ENCODE results near the gene MANBA.
"Not testable (repeated sequence)": the region's sequence is repeated elsewhere in the genome, so short reads cannot be mapped to it uniquely, and the experiment has no call there.

Gene MANBA

DNA sequence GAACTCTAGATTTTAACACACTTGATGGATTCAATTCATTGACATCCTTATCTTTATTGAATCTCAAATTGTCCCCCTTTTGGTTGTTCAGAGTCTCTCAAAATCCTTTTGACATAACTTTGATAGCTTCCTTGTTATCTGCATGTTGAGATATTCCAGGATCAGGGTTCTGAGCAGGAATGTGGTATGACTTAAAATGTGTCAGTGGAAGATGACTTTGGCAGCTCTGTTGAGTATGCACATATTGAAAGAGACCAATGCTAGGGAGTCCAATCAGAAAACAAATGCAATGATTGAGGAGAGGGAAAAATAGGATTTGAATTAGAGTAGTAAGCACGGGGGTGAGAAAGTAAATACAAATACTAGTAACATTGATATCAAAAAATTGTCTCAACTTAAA, 93.8 kb downstream of the MANBA start:
- no peak for DNase-seq

DNA sequence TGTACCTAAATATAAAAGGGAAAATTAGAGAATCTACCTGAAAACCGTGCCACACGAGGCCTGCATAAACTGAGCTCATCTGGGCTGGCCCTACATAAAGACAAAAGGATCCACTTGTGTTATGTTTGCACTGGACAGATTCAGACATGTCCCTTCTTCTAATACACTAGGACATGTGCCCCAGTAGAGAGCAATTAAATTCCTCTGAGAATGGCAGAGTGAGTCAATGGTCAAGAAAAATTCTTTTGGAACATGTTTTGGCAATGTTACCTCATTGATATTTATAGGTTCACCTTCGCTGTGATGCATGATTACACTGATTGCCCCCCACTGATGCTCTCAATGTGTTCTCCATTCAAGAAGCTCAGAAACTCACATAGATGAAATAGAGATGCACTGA, 95.2 kb downstream of the MANBA start:
- no peak for DNase-seq

DNA sequence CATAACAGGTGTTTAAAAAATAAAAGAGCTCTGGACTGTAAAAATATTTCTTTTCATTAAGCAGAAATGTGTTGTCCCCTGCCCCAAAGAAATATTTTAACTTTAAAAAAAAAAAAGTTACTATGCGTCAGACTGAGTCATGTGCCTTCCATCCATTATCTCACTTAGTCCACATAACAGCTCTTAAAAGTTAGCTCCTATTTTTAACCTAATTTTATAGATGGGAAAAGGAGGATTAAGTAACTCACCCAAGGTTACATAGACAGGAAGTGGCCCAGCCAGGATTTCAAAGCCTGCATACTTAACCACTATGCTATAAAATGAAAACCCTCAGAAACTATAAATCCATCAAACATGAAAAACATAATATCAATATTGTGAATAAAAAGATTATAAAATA, 97.7 kb downstream of the MANBA start:
- DNase-seq = no peak

DNA sequence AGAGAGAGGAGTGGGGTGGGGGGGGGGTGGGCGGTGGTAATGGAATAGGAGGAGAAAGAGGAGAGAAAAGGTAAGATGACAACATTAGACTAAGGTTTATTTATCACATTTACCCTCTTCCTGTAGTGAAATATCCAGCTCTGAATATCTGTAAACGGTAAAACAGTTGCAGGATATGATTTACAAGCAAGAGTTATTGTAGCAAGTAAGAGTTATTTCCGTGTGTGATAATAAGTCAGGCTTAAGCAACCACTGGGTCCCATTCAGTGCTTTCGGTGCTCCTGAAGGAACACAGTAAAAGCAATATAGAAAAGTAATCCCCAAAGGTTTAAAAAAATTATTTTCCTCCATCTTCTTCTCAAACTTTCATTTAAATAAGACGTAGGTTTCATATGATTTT, 103.6 kb downstream of the MANBA start:
- no peak for DNase-seq

DNA sequence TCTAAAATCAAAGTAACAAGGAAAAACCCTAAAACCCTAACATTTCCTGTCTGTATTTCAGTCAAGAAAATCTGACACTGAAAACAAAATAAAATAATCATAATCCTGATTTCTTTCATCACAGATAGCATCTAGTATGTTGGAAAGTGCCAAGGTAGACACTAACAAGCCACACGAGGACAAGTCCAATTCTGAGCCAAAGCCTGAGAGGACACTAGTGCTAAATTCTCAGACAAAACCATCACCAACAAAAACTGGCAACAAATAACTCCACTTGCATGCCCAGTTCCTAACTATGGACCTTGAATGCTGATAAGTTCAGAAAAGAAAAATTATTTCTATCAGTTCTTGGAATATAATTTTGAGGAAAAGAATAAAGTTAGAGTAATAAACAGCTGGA, 113.7 kb downstream of the MANBA start:
- DNase-seq = no peak

DNA sequence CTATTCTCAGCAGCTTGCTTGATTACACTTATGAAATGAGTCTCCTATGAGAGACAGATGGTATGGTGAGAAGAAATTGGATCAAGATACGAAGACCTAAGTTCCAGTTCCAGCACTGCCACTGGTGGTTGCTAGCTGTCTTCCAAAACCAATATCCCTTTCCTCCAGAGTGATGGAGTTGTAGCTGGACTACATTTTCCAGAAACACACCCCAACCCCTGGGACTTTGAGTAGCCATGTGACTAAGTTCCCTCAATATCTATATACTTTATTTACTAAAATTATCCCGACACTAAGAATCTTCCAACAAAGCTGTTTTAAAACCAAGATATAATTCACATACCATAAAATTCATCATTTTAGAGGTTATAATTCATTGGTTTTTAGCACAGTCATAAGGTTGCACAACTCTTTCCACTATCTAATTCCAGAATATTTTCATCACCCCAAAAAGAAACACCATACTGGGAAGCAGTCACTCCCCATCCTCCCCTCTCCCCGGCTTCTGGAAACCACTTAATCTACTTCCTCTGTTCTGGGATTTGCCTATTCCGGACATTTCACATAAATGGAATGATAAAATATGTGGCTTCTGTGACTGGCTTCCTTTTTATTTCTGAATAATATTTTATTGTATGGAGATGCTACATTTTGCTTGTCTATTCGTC, 118.0 kb downstream of the MANBA start:
- no peak for DNase-seq

DNA sequence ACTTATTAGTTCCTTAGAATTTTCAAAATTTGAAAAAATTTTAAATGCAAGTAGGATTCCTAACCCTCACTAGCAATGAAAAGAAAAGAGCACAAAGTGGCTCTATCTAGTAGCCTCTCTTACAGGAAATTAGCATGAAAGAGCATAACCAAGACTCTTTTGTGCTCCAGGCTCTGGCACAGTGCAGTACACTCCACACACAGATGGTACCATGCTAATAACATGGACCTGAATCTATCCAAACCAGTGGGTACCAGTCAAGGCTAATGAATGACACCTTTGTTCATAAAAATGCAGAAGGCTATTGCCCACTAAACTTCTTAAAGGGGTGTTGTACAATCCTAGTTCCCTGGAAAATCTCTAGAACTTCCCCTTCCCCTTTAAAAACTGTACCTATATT, 119.0 kb downstream of the MANBA start:
- DNase-seq = no peak

DNA sequence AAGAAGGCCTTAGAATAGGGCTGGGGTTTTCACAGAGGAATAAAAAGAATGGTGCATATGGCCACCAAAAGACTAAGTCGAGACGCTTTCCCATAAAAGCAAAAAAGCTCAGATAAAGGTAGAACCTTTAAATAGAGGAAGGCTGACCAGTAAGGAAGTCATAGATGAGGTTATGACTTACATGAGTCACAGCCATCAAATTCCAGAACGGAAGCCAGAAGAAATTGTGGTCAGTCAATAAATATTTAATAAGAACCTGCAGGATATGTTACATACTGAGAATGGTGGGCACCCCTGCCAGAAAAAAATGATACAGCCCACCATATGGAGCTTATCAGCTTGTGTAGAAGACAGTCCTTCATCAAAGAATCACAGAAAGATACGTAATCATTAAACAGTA, 120.1 kb downstream of the MANBA start:
- no peak for DNase-seq

DNA sequence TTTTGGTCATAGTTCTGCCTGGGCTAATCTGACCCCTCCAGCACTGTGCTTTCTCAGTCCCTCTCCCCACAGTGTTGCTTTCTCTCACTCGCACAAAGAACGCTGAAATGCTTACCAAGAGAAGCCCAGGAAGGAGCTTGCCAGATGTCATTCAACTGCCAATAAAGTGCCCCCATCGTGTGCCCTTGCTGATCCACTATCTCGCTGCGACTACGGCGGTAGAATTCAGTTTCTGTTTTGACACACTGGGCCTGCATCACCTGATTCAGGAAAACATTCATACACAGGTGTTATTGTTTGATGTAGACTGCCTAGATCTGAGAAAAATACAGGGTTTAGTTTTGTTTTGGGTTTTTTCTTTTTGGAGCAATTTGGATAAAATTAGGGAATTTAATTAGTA, 121.2 kb downstream of the MANBA start:
- no peak for DNase-seq

DNA sequence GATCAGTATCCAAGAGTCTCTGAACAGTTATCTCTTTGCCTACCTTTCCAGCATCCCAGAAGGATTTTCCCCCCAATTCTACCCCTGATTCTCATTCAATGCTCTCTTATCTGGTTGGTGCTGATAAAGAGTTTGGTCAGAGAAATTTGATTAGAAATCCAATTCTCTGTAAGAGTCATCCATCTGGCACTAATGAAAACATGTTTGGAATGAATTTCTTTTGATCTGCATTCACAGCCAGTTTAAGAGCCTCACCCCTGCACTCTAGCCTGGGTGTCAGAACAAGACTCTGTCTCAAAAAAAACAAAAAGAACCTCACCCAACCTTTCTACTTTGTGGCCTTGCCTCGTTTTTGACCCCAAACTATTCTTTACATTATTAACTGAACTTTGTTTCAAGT, 122.1 kb downstream of the MANBA start:
- DNase-seq = no peak

DNA sequence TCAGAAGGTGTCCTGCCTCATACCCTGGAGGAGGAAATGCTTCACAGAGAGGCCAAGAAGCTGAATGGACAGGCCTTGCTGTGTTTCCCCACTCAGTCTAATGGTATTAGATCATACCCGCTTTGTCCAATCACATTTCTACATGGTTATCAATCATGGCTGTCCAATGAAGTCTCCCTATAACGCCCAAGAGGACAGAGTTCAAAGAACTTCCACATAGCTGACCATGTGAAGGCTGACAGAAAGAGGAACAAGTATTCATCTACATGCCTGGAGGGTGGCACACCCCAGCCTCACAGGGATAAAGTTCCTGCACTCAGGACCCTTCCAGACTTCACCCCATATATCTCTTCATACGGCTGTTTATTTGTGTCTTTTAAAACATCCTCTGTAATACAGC, 123.4 kb downstream of the MANBA start:
- DNase-seq = no peak

DNA sequence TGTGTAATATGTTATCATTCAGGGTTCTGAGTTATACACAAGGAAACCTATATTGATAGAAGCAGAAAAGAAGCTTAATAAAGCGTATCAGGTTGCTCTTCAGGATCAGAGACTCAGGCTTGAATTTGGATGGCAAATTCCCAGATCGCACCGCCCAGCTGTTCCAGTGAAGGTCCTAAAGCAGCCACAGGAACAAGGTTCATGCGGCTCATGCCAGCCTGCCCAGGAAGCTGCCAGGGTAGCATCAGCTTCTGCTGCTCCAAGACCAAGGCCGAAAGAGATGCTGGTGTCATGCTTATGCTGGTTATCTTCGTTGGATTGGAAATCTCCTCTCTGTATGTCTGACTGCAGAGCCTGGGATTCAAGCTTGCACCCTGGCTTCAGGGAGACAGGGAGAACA, 127.7 kb downstream of the MANBA start:
- no peak for DNase-seq

DNA sequence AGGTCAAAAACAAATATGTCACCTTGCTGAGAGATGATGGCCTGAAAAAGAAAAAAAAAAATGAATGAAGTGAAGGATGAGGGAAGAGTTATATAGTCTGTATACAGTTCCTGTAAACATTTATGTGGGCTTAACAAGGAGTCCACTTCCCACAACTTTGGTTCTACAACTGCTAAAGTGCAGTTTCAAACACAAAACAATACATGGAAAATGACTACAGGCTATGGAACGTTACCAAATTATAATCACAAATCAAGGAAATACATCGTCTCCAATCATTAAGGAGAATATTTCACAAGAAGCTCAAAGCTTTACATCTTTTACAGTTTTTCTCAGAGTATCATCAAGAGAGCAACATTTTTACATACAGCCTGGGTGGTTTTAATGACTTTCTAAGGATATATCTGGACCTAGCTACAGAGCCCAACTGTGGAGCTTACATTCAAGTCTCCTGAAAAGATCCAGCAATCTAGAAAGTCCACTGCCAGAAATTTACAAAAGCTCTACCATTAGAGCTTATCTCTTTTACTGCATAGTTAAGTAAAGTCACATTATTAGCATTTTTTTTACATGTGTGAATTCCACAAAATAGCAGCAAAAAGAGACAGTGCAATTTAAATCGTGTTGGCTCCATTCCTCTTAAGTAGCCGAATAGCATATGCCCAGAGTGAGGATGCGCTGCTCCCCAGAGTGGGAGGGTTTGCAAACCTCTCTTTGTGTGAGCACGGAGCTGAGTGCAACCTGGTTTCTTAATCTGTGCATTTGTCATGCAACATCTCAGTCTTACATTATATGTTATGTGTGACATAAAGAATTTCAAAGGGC, 128.3 kb downstream of the MANBA start:
- no peak for DNase-seq

DNA sequence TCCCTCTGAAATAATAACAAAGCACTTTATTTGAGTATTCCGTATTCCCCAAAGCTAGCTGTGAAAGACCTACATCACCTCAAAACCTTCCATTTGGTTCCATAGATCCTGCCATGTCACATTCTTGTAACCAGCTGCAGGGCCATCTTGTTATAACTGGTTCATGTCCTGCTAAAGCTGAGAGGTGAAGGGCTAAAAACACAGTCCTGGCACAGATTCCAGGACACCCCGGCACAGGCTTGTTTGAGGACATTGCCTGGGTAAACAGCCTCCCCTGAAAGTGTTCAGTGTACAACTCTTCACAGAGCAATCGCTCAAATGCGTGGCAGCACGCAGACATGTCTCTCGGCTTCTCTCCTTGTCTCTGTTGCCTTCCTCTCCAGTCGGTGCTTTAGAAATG, 129.2 kb downstream of the MANBA start:
- DNase-seq = no peak

DNA sequence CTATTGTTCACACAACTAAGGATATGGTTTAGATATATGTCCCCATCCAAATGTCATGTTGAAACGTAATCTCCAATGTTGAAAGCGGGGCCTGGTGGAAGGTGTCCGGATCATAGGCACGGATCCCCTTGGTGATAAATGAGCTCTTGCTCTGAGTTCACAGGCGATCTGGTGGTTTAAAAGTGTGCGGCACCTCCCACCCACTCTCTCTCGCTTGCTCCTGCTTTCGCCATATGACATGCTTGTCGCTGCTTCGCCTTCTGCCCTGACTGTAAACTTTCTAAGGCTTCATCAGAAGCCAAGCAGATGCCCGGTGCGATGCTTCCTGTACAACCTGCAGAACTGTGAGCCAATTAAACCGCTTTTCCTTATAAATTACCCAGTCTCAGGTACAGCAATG, 131.1 kb downstream of the MANBA start:
- DNase-seq = no peak

DNA sequence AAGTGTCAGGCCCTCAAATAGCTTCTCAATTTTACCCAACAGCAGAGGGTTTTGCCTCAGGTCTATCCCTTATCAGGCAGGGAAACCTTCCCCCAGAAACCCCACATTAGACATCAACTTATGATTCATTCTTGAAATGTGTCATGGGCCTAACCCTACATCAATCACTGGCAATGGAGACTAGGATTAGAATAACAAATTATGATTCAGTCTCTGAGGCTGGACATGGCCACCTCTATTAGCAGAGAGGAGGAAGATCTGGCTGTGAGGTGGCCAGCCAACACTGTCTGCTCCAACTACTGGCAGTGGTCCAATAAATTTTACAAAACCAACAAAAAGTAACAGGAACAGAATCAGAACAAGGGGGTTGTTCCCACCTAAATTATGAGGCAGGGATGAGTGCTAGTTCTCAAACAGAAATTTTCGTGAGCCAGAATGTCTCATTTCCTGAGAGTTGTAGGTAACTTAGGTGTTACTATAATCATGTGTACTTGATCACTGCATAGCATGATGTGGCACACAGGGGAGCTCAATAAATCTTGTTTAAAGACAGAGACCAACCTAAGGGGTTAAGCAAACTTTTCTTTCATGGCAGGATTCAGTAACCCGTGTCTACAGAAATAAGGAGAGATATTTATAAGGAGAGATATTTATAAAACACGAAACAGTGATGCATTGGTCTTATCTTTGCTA, 132.8 kb downstream of the MANBA start:
- DNase-seq = no peak

DNA sequence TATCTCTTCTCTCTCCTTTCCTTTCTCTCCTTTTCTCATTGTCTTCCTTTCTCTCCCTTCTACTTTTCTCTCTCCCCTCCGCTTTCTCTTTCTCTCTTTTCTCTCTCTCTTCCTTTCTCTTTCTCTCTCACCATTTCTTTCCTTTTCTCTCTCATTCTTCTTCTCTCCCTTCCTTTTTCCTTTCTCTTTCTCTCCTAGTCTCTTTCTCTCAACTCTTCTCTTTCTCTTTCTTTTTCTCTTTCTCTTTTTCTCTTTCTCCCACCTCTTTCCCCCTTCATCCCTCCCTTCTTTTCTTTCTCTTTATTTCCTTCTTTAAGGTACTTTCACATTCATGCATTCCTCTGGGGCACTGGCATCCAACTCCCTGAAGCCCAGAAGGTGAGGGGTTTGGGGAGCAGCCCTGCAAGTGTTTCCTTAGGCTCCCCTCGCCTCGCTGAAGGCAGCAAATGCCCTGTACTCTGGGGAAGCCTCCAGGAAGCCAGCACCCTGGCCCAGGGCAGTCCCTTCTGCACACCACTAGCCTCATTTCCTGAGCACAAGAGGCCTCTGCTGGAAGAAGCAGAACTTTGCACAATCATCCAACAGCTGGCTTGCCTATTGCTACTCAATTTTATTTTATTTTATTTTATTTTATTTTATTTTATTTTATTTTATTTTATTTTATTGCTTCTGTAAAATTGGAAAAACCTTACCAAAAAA, 135.4 kb downstream of the MANBA start:
- DNase-seq = no peak

DNA sequence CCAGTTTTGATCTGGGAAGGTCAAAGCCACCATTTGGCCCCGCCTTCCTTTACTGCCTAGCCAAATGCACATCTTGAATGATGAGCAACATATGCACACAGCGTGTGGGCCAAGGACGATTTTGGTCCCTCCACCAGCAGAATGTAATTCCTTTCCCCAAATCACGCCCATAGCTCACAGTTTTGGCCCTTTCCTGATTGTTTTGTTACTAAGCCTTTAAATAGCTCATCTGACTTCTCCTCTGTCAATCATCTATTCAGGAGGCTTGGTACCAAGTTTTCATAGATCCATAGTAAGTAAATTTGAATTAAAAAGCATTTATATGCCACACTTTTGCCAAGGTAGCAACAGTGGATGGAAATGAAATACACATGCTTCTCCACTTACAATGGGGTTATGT, 136.3 kb downstream of the MANBA start:
- DNase-seq = no peak

DNA sequence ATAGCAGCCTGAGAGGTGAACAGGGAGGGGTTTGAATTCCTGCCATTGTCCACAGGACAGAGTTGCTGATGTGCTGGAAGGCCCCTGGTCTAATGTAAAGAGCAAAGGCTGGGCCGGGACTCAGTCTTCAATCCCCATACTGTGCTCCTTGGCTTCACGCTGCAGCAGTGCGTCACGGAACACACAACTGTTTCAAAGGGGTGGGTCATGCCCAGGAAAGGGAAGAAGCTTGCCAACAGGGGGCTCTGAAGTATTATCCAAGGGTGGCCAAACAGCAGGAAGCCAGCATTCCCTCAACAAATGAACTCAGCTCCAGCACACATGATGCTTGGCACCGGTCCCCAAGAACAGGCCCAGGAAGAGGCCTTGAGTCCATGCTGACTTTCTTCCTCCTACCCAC, 137.1 kb downstream of the MANBA start:
- no peak for DNase-seq

DNA sequence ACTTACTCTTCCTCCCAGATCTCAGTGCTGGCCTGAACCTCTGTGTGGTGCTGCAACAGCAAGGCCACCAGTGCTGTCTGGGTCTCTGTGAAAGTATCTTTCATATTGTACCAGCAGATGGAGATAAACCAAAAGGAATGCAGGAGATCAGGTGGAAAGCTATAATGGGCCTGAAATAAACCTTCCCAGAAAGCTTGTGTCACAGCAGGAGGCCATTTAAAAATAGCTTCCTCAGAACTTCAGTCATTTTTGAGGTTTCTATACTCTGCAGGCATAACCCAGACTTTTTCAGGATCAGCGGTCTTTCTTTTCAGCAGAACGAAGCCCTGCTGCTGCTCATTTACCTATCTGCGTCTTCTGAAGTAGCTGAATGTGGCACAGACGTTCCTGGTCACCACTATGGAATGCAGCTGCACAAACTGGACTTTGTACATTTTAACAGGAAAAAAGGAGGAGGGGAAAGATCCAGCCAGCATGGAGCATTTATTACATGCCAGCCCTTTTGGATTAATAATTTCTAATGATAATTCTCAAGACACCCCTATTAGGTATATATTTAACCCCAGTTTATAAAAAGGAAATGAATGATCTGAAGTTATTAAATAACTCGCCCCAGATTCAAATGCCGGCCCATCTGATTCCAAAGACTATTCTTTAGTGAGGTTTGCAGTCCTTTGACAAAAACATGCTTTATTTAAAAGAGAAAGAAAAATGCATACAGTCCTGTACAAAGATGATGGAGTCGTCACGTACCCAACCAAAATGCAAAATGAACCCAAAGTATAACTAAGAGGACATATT, 139.9 kb downstream of the MANBA start:
- DNase-seq = no peak

DNA sequence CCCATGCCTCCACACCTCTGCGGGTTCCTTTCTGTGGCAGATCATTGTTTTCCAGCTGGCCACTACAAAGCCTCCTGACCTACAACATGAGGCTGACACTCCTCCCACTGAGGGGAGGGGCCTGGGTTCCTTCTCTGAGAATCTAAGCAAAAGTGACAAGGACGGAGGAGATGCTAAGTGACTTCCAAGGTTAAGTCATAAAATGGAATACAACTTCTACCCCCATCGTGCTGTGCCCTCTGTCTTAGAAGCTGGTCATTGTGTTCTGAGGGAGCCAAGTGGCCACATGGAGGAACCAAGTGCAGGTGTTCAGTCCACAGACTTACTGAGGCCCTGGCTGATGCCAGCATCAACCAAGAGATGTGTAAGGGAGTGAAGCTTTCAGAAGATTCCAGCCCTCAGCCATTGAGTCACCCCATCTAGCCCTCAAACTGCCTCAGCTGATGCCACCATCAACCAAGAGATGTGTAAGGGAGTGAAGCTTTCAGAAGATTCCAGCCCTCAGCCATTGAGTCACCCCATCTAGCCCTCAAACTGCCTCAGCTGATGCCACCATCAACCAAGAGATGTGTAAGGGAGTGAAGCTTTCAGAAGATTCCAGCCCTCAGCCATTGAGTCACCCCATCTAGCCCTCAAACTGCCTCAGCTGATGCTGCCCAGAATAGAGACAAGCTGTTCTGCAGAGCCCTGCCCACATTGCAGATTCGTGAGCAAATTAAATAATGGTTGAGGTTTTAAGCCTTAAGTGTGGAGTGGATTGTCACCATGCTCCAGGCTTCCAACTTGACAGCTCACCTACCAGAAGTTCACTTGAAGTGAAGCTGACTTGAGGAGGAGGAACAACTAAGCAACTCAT, 140.8 kb downstream of the MANBA start:
- not testable (repeated sequence) for DNase-seq

DNA sequence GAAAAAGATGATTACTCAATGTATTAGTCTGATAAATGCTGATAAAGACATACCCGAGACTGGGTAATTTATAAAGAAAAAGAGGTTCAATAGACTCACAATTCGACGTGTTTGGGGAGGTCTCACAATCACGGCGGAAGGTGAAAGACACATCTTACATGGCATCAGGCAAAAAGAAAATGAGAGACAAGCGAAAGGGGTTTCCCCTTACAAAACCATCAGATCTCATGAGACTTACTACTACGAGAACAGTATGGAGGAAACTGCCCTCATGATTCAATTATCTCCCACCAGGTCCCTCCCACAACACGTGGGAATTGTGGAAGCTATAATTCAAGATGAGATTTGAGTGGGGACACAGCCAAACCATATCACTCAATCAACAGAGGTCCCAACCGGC, 141.7 kb downstream of the MANBA start:
- DNase-seq = not testable (repeated sequence)

All from NCI-H1436 treated with DMSO at 0.1 percent for 48 hours (cell line).